ENCODE data around the gene CETP.
"Not testable (repeated sequence)": the region's sequence is repeated elsewhere in the genome, so short reads cannot be mapped to it uniquely, and the experiment has no call there.

CETP gene

GRCh38 chr16:57001026-57001679, 39.4 kb downstream of the CETP start:
- DNase-seq = no peak

GRCh38 chr16:57003439-57004386, 42.0 kb downstream of the CETP start:
- DNase-seq = no peak

GRCh38 chr16:57004387-57005250, 42.9 kb downstream of the CETP start:
- DNase-seq = no peak

- not testable (repeated sequence) for DNase-seq
These were observed 43.8 kb downstream of the CETP start for GRCh38 chr16:57005597-57005996.

- no peak for DNase-seq
These were observed 45.3 kb downstream of the CETP start for GRCh38 chr16:57007050-57007449.

GRCh38 chr16:57007530-57007929, 45.8 kb downstream of the CETP start:
- no peak for DNase-seq

GRCh38 chr16:57008440-57008839, 46.7 kb downstream of the CETP start:
- DNase-seq = no peak

GRCh38 chr16:57009643-57010170, 48.0 kb downstream of the CETP start:
- DNase-seq = no peak

- no peak for DNase-seq
These were observed 50.6 kb downstream of the CETP start for GRCh38 chr16:57012353-57012752.

GRCh38 chr16:57013229-57013628, 51.5 kb downstream of the CETP start:
- no peak for DNase-seq

- DNase-seq = no peak
These were observed 52.2 kb downstream of the CETP start for GRCh38 chr16:57013902-57014301.

GRCh38 chr16:57016301-57016700, 54.6 kb downstream of the CETP start:
- no peak for DNase-seq

GRCh38 chr16:57016831-57017230, 55.1 kb downstream of the CETP start:
- DNase-seq = no peak

GRCh38 chr16:57017251-57017650, 55.5 kb downstream of the CETP start:
- DNase-seq = no peak

GRCh38 chr16:57019746-57020145, 58.0 kb downstream of the CETP start:
- no peak for DNase-seq

- no peak for DNase-seq
These were observed 58.9 kb downstream of the CETP start for GRCh38 chr16:57020651-57021050.

GRCh38 chr16:57021757-57022156, 60.0 kb downstream of the CETP start:
- no peak for DNase-seq

GRCh38 chr16:57022445-57022844, 60.7 kb downstream of the CETP start:
- DNase-seq = no peak

- DNase-seq = no peak
These were observed 61.9 kb downstream of the CETP start for GRCh38 chr16:57023541-57024249.

GRCh38 chr16:57024894-57025680, 63.3 kb downstream of the CETP start:
- no peak for DNase-seq
